Sigmoid colon (tissue), 7 donors: ENCODE data around the gene EFCAB8. TPM values are rescaled to one million over a fixed set of nuclear protein-coding genes. Genes with fewer than 3 reads are reported as not detected.

Experiments
- DNase-seq: peaks from one replicate; pipeline ENCODE4 v3.0.0-alpha.2; 2019
- H3K27ac ChIP-seq, 4 donors: fragments of 200-600 bp; sonication (generic); one replicate each; pipeline ENCODE4 v1.5.1; 2016 to 2019; ENCODE audit warnings: mild to moderate bottlenecking in 1 of 4
- H3K27me3 ChIP-seq, 3 donors: fragments of 200-600 bp; sonication (generic); one replicate each; pipeline ENCODE4 v1.5.1; 2019; ENCODE audit warnings: mild to moderate bottlenecking in 1 of 3
- H3K36me3 ChIP-seq, 4 donors: fragments of 200-600 bp; sonication (generic); one replicate each; pipeline ENCODE4 v1.5.1; 2016 to 2019
- H3K4me1 ChIP-seq, 4 donors: fragments of 200-600 bp; sonication (generic); one replicate each; pipeline ENCODE4 v1.5.1; 2017 to 2019
- H3K4me3 ChIP-seq, 4 donors: fragments of 200-600 bp; sonication (generic); one replicate each; pipeline ENCODE4 v1.5.1; 2017 to 2019; ENCODE audit warnings: mild to moderate bottlenecking in 2 of 4, moderate library complexity in 1 of 4
- H3K9me3 ChIP-seq, 4 donors: fragments of 200-600 bp in 3 of 4; sonication (generic) in 3 of 4; one replicate each; pipeline versions ENCODE4 v1.5.1 to v1.6.1; 2013 to 2019
- EP300 ChIP-seq, 4 donors: sonication (generic); formaldehyde crosslinking; IDR thresholded peaks; one replicate each; pipeline ENCODE4 v1.6.1; 2017; ENCODE audit warnings: antibody characterized with exemption in 4 of 4
- POLR2A ChIP-seq, 2 donors: fragments of 450-650 bp; IDR thresholded peaks; one replicate each; pipeline ENCODE4 v1.6.1; 2016; ENCODE audit warnings: antibody characterized with exemption in 2 of 2, mild to moderate bottlenecking in 2 of 2, moderate library complexity in 2 of 2
- POLR2AphosphoS5 ChIP-seq, 4 donors: sonication (generic); formaldehyde crosslinking; IDR thresholded peaks; one replicate each; pipeline ENCODE4 v1.6.1; 2017; ENCODE audit warnings: antibody characterized with exemption in 4 of 4
- WGBS, 2 donors: extraction: QIAGEN DNeasy Blood & Tissue Kit; methylation state at CpG; one replicate each; pipeline ENCODE4 v1.1.7; 2013; 5-methylcytosine and 5-hydroxymethylcytosine counted together
- intact Hi-C: fragments of 100-400 bp; cut with DNase I; formaldehyde crosslinking; loops from one replicate; pipeline ENCODE4 v1.15.1; 2023
- polyA plus RNA-seq, 3 donors: library from polyadenylated mRNA; stranded (reverse); fragments of 200-250 nt; gene quantifications; one replicate each; pipeline ENCODE4 v1.2.3, GENCODE V29; 2013
- total RNA-seq, 4 donors: library from RNA; depleted of rRNA; stranded (reverse); fragments of >200 nt; gene quantifications; one replicate each; pipeline ENCODE4 v1.1.0, GENCODE V29; 2016
- TF ChIP-seq, protein P1 (sequence below), 4 experiments: fragments of 450-650 bp in 3 of 4; fragments of 200-600 bp in 1 of 4; IDR thresholded peaks; one replicate each; pipeline ENCODE4 v1.5.1; 2016 to 2019; ENCODE audit warnings: antibody characterized with exemption in 4 of 4, mild to moderate bottlenecking in 3 of 4, moderate library complexity in 2 of 4
- donor health status: healthy with polysubstance abuse.
- donor health status: Bipolar disorder and iron deficiency.
- donor health status: healthy.

EFCAB8 gene
- total and polyA plus RNA-seq, 7 donors = 0.06 to 0.83 (median 0.60) TPM; not detected in 3

DNA sequence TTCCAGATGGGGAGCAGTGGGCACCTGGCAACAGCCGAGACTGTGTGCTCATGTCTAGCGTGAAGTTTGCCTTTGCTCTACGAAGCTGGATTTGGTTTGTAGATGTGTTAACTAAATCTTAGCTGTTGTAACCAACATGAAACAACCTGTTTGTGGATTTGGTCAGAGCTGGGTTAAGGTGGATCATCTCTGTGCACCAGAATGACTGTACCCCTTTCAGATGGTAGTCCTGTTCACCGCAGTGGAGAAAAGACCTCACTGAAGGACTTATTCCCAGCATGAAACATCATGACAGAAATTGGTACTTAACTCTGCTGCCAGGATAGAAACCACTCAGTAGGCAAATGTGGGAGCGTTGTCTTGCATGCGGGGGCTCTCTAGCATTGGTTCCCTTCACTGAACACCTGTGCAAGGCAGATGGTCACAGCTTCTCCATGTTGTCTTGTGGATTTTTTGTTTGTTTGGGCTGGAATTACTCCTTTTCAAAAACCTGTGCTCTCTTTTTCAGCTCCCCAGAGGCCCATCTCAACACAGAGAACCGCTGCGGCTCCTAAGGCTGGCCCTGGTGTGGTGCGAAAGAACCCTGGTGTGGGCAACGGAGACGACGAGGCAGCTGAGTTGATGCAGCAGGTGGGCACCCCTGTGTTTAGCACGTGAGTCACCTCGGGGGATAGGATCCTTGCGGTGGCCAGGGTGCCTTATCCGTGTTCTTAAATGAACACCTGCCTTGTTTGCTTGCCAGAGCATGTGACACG, 19.3 kb upstream of the EFCAB8 start:
- H3K4me3 ChIP-seq = no peak overlapping the region
- intact Hi-C loops = no loop called here
- no peaks in the 10 kb centered on the region for H3K27me3 ChIP-seq
- no peak overlapping the region for H3K27ac ChIP-seq
- no peaks in the 10 kb centered on the region for H3K9me3 ChIP-seq
- DNase-seq = no peak
- 90 to 95% methylated on average over 17 of the region's 17 CpGs for WGBS, 2 donors
- H3K36me3 ChIP-seq = peaks cover 21 to 90% (median 49%) of the 10 kb centered on the region in 4 donors
- TF ChIP-seq, protein P1, sequence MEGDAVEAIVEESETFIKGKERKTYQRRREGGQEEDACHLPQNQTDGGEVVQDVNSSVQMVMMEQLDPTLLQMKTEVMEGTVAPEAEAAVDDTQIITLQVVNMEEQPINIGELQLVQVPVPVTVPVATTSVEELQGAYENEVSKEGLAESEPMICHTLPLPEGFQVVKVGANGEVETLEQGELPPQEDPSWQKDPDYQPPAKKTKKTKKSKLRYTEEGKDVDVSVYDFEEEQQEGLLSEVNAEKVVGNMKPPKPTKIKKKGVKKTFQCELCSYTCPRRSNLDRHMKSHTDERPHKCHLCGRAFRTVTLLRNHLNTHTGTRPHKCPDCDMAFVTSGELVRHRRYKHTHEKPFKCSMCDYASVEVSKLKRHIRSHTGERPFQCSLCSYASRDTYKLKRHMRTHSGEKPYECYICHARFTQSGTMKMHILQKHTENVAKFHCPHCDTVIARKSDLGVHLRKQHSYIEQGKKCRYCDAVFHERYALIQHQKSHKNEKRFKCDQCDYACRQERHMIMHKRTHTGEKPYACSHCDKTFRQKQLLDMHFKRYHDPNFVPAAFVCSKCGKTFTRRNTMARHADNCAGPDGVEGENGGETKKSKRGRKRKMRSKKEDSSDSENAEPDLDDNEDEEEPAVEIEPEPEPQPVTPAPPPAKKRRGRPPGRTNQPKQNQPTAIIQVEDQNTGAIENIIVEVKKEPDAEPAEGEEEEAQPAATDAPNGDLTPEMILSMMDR (IDR thresholded peaks at IDR 0.05) = no peak
- no peak for TF ChIP-seq POLR2AphosphoS5 (IDR thresholded peaks at IDR 0.05)
- no peak for TF ChIP-seq POLR2A (IDR thresholded peaks at IDR 0.05)
- TF ChIP-seq EP300 (IDR thresholded peaks at IDR 0.05) = no peak
- H3K4me1 ChIP-seq = no peaks in the 10 kb centered on the region

DNA sequence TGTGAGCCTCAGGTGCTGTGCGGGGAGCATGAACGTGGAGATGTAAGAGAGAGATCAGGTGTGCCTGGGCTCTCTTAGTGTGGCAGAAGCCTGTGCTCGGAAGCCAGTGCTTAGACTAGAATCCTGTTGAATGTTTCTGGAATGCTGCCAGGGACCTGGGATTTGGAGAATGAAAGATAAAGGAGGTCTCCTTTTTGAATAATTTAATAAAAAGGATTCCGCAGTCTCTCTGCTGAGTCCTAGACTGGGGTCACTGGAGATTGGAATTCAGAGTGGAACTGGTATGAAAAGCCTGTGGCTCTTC, 18.8 kb upstream of the EFCAB8 start:
- TF ChIP-seq, protein P1 (IDR thresholded peaks at IDR 0.05) = no peak
- no peak for TF ChIP-seq POLR2A (IDR thresholded peaks at IDR 0.05)
- no peak for TF ChIP-seq EP300 (IDR thresholded peaks at IDR 0.05)
- no peak for TF ChIP-seq POLR2AphosphoS5 (IDR thresholded peaks at IDR 0.05)
- H3K27me3 ChIP-seq = no peaks in the 10 kb centered on the region
- 91 to 93% methylated on average over 4 of the region's 4 CpGs for WGBS, 2 donors
- H3K4me1 ChIP-seq = no peaks in the 10 kb centered on the region
- H3K9me3 ChIP-seq = no peaks in the 10 kb centered on the region
- no peak for DNase-seq
- H3K4me3 ChIP-seq = no peak overlapping the region
- H3K36me3 ChIP-seq = peaks cover 21 to 85% (median 48%) of the 10 kb centered on the region in 4 donors
- intact Hi-C loops = no loop called here
- no peak overlapping the region for H3K27ac ChIP-seq

DNA sequence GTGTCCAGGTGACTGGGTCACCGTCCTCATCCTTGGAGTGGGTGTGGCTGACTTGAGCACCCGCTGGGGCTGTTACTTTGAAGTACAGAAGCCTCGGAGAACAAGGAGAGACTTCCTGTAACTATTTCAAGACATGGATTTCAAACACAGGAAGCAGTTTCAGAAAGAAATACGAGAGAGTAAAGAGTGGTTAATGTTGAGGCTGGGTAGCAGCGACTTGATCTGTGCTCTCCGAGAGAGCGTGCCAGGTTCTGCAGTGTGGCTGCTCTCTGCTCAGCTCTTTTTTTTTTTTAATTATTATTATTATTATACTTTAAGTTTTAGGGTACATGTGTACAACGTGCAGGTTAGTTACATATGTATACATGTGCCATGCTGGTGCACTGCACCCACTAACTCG, 17.5 kb upstream of the EFCAB8 start:
- peaks cover 21 to 74% (median 45%) of the 10 kb centered on the region in 4 donors for H3K36me3 ChIP-seq
- no peaks in the 10 kb centered on the region for H3K9me3 ChIP-seq
- H3K4me3 ChIP-seq = no peak overlapping the region
- TF ChIP-seq EP300 (IDR thresholded peaks at IDR 0.05) (no peak), POLR2A (IDR thresholded peaks at IDR 0.05) (no peak), POLR2AphosphoS5 (IDR thresholded peaks at IDR 0.05) (no peak)
- TF ChIP-seq, protein P1 (IDR thresholded peaks at IDR 0.05) = no peak
- H3K27ac ChIP-seq = no peak overlapping the region
- peaks cover 0 to 9% (median 4%) of the 10 kb centered on the region in 4 donors for H3K4me1 ChIP-seq
- intact Hi-C loops = no loop called here
- no peak for DNase-seq
- 60 to 75% methylated on average over 9 of the region's 9 CpGs for WGBS, 2 donors
- no peaks in the 10 kb centered on the region for H3K27me3 ChIP-seq

DNA sequence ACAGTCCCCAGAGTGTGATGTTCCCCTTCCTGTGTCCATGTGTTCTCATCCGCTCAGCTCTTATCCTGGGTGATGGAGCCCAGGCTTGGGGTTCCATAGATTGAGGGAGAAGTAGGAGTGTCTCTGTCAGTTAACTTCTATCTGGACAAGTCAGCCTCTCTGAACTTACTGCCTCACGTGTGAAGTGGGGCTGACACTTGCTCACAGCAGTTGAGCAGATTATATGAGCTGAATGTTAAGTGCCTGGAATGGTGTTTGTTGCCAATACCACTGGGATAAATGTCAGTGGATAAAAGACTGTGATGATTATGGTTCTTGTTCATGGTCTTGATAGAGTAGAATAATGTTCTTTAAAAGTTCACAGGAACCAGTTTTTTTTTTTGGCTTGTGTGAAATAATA, 17.1 kb upstream of the EFCAB8 start:
- 80 to 90% methylated on average over 2 of the region's 2 CpGs for whole genome bisulfite sequencing, 2 donors
- intact Hi-C loops = no loop called here
- Histone ChIP-seq H3K4me3 (no peak overlapping the region), H3K27me3 (no peaks in the 10 kb centered on the region), H3K9me3 (no peaks in the 10 kb centered on the region), H3K27ac (no peak overlapping the region), H3K4me1 (peaks cover 0 to 12% (median 6%) of the 10 kb centered on the region in 4 donors), H3K36me3 (peaks cover 21 to 73% (median 45%) of the 10 kb centered on the region in 4 donors)
- no peak for DNase-seq
- TF ChIP-seq, protein P1 (IDR thresholded peaks at IDR 0.05) = no peak
- TF ChIP-seq POLR2A (IDR thresholded peaks at IDR 0.05) = no peak
- TF ChIP-seq EP300 (IDR thresholded peaks at IDR 0.05) = no peak
- no peak for TF ChIP-seq POLR2AphosphoS5 (IDR thresholded peaks at IDR 0.05)
